H1 (cell line): ENCODE results near the gene WTIP.

Experiments
- PHF8 ChIP-seq: fragments of 200-600 bp; sonication (generic); conservative IDR thresholded peaks from 2 replicates; pipeline ENCODE4 v1.7.1; 2012; ENCODE audit warnings: low read depth, mild to moderate bottlenecking, inconsistent platforms, low read length, moderate library complexity
- POLR2AphosphoS5 ChIP-seq: IDR thresholded peaks from 2 replicates; pipeline ENCODE4 v1.6.1; 2011; ENCODE audit warnings: low read depth, low read length
- TF ChIP-seq, protein P1 (sequence below), 3 experiments: IDR thresholded peaks; 1 replicate in 2 of 3; 2 replicates in 1 of 3; pipeline versions ENCODE4 v1.5.1 to v1.6.1; 2011; ENCODE audit warnings: low read length in 3 of 3, mild to moderate bottlenecking in 3 of 3, inconsistent platforms in 2 of 3, low read depth in 1 of 3, moderate library complexity in 1 of 3; ENCODE audit not compliant: insufficient read depth in 1 of 3; ENCODE audit errors: control extremely low read depth in 1 of 3

DNA sequence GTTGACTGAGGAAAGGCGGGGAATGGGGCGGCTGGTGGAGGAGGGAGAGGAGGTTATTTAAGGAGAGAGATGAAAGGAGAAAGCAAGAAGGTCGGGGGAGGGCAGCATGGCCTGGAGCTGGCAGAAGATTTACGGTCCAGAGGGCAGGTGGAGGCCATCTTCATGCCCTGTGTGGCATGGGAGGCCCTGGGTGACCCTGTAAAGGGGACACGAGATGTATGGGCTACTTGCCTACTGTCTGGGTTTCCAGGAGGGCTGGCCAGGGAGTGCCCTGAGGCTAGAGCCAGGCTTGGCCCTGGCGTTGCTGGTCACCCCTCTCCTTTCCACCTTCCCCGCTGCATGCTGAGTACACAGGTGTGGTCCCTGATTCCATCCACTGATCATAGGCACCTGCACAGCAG lies 6.1 kb downstream of the WTIP start:
- TF ChIP-seq, protein P1, sequence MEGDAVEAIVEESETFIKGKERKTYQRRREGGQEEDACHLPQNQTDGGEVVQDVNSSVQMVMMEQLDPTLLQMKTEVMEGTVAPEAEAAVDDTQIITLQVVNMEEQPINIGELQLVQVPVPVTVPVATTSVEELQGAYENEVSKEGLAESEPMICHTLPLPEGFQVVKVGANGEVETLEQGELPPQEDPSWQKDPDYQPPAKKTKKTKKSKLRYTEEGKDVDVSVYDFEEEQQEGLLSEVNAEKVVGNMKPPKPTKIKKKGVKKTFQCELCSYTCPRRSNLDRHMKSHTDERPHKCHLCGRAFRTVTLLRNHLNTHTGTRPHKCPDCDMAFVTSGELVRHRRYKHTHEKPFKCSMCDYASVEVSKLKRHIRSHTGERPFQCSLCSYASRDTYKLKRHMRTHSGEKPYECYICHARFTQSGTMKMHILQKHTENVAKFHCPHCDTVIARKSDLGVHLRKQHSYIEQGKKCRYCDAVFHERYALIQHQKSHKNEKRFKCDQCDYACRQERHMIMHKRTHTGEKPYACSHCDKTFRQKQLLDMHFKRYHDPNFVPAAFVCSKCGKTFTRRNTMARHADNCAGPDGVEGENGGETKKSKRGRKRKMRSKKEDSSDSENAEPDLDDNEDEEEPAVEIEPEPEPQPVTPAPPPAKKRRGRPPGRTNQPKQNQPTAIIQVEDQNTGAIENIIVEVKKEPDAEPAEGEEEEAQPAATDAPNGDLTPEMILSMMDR (IDR thresholded peaks at IDR 0.05; ENCODE audit: control extremely low read depth in 1 of 3, insufficient read depth in 1 of 3, low read depth in 1 of 3, low read length in 3 of 3): no peak
- TF ChIP-seq POLR2AphosphoS5 (0 out of 2 replicates have a peak, but pooled peaks have one; percentile 12), PHF8 (no peak)
